Measurements from ENCODE around the gene CDK6.

GRCh38 chr7:92698237-92698841, 138.0 kb downstream of the CDK6 start:
- no peak for TF ChIP-seq CTCF (IDR thresholded peaks at IDR 0.05; ENCODE audit: borderline replicate concordance, extremely low read depth, low read length, poor library complexity, severe bottlenecking)
- no peak for TF ChIP-seq EZH2 (IDR thresholded peaks at IDR 0.05; ENCODE audit: borderline replicate concordance, low read depth, low read length, severe bottlenecking)
